Body of pancreas (tissue), 4 donors: ENCODE data around the gene COA7. TPM values are rescaled to one million over a fixed set of nuclear protein-coding genes. Genes with fewer than 3 reads are reported as not detected.

ENCODE experiments used
- ATAC-seq: fragments of 150-250 bp; one replicate; pipeline ENCODE4 v1.9.1; 2016
- DNase-seq, 4 donors: peaks; one replicate each; pipeline ENCODE4 v3.0.0-alpha.2; 2019
- H3K27ac ChIP-seq, 4 donors: fragments of 200-600 bp; sonication (generic); 1 replicate in 3 of 4; 2 replicates in 1 of 4; pipeline versions ENCODE4 v1.5.1 to v1.6.1; 2016 to 2019; ENCODE audit warnings: mild to moderate bottlenecking in 1 of 4, mixed read lengths in 1 of 4, moderate library complexity in 1 of 4
- H3K27me3 ChIP-seq, 2 donors: fragments of 200-600 bp; sonication (generic); one replicate each; pipeline ENCODE4 v1.6.0; 2016; ENCODE audit warnings: mild to moderate bottlenecking in 1 of 2
- H3K36me3 ChIP-seq, 2 donors: fragments of 200-600 bp; sonication (generic); replicated peaks in 1 of 2; 2 replicates each; pipeline ENCODE4 v1.5.1; 2016; ENCODE audit warnings: low read depth in 2 of 2; ENCODE audit not compliant: insufficient read depth in 1 of 2
- H3K4me1 ChIP-seq: fragments of 200-600 bp; sonication (generic); one replicate; pipeline ENCODE4 v1.6.0; 2016
- H3K4me3 ChIP-seq, 2 donors: fragments of 200-600 bp; sonication (generic); 1 replicate in 1 of 2; 2 replicates in 1 of 2; pipeline ENCODE4 v1.5.1; 2016 to 2019
- H3K9me3 ChIP-seq, 3 donors: fragments of 200-600 bp; sonication (generic); 1 replicate in 2 of 3; 2 replicates in 1 of 3; pipeline ENCODE4 v1.5.1; 2016
- CTCF ChIP-seq, 7 experiments: fragments of 450-650 bp in 4 of 7; fragments of 200-600 bp in 3 of 7; sonication (generic) in 3 of 7; IDR thresholded peaks; one replicate each; pipeline ENCODE4 v1.5.1; 2016 to 2019; ENCODE audit warnings: antibody characterized with exemption in 7 of 7
- POLR2A ChIP-seq, 3 donors: fragments of 450-650 bp; IDR thresholded peaks; one replicate each; pipeline ENCODE4 v1.6.1; 2016; ENCODE audit warnings: antibody characterized with exemption in 3 of 3, mild to moderate bottlenecking in 2 of 3
- WGBS, 2 donors: methylation state at CpG; one replicate each; pipeline ENCODE4 v1.1.5; 2017; 5-methylcytosine and 5-hydroxymethylcytosine counted together
- intact Hi-C: fragments of 100-400 bp; cut with DNase I; formaldehyde crosslinking; loops from one replicate; pipeline ENCODE4 v1.15.1; 2023
- total RNA-seq, 2 donors: library from RNA; depleted of rRNA; stranded (reverse); fragments of >200 nt; gene quantifications; one replicate each; pipeline ENCODE4 v1.1.0, GENCODE V29; 2016

COA7 gene
- total RNA-seq, 2 donors from 2014 or later, result 4.3 to 6.0 TPM

GRCh38 chr1:52660807-52661206, 37.3 kb downstream of the COA7 start:
- H3K36me3 ChIP-seq, result no peaks in the 10 kb centered on the region
- intact Hi-C loops, result no loop called here
- no peak for TF ChIP-seq CTCF (IDR thresholded peaks at IDR 0.05)
- TF ChIP-seq POLR2A (IDR thresholded peaks at IDR 0.05), result no peak
- 57 to 82% methylated on average over 3 of the region's 3 CpGs for WGBS, 2 donors
- no peak overlapping the region for H3K4me3 ChIP-seq
- no peaks in the 10 kb centered on the region for H3K27me3 ChIP-seq
- DNase-seq (no peak), ATAC-seq (no peak)
- peaks cover 6% of the 10 kb centered on the region for H3K4me1 ChIP-seq
- no peaks in the 10 kb centered on the region for H3K9me3 ChIP-seq
- no peak overlapping the region for H3K27ac ChIP-seq

GRCh38 chr1:52659851-52660596, 38.1 kb downstream of the COA7 start:
- Histone ChIP-seq H3K27me3 (no peaks in the 10 kb centered on the region), H3K27ac (no peak overlapping the region), H3K4me1 (peaks cover 6% of the 10 kb centered on the region), H3K36me3 (no peaks in the 10 kb centered on the region), H3K9me3 (no peaks in the 10 kb centered on the region), H3K4me3 (no peak overlapping the region)
- DNase-seq (no peak), ATAC-seq (no peak)
- WGBS, 2 donors, result 72 to 79% methylated on average over 11 to 13 of the region's 13 CpGs
- no peak for TF ChIP-seq POLR2A (IDR thresholded peaks at IDR 0.05)
- no peak for TF ChIP-seq CTCF (IDR thresholded peaks at IDR 0.05)
- intact Hi-C loops, result no loop called here

GRCh38 chr1:52659356-52659755, 38.8 kb downstream of the COA7 start:
- no peak for ATAC-seq
- no peaks in the 10 kb centered on the region for H3K36me3 ChIP-seq
- no peaks in the 10 kb centered on the region for H3K9me3 ChIP-seq
- peaks cover 6% of the 10 kb centered on the region for H3K4me1 ChIP-seq
- intact Hi-C loops, result no loop called here
- H3K27me3 ChIP-seq, result no peaks in the 10 kb centered on the region
- no peak for TF ChIP-seq POLR2A (IDR thresholded peaks at IDR 0.05)
- no peak for TF ChIP-seq CTCF (IDR thresholded peaks at IDR 0.05)
- DNase-seq, result no peak
- no peak overlapping the region for H3K4me3 ChIP-seq
- no peak overlapping the region for H3K27ac ChIP-seq
- WGBS, 2 donors, result 91 to 97% methylated on average over 3 of the region's 3 CpGs

- H3K27me3 ChIP-seq, result no peaks in the 10 kb centered on the region
- no peak for DNase-seq
- H3K27ac ChIP-seq, result no peak overlapping the region
- no peak overlapping the region for H3K4me3 ChIP-seq
- intact Hi-C loops, result no loop called here
- TF ChIP-seq CTCF (IDR thresholded peaks at IDR 0.05) (no peak), POLR2A (IDR thresholded peaks at IDR 0.05) (no peak)
- H3K36me3 ChIP-seq, result no peaks in the 10 kb centered on the region
- no peaks in the 10 kb centered on the region for H3K9me3 ChIP-seq
- 80 to 83% methylated on average over 1 of the region's 1 CpG for WGBS, 2 donors
- H3K4me1 ChIP-seq, result peaks cover 6% of the 10 kb centered on the region
- ATAC-seq, result no peak
These were observed 39.4 kb downstream of the COA7 start for GRCh38 chr1:52658795-52659194.

GRCh38 chr1:52657702-52658101, 40.4 kb downstream of the COA7 start:
- TF ChIP-seq CTCF (IDR thresholded peaks at IDR 0.05) (no peak), POLR2A (IDR thresholded peaks at IDR 0.05) (no peak)
- H3K27me3 ChIP-seq, result no peaks in the 10 kb centered on the region
- H3K27ac ChIP-seq, result no peak overlapping the region
- no peak for ATAC-seq
- intact Hi-C loops, result no loop called here
- peaks cover 2% of the 10 kb centered on the region for H3K4me1 ChIP-seq
- H3K36me3 ChIP-seq, result no peaks in the 10 kb centered on the region
- 91 to 93% methylated on average over 3 of the region's 3 CpGs for WGBS, 2 donors
- H3K9me3 ChIP-seq, result no peaks in the 10 kb centered on the region
- H3K4me3 ChIP-seq, result no peak overlapping the region
- DNase-seq, result no peak
